GM18519 (cell line): ENCODE data around the gene CRYBB3.
"Not testable (repeated sequence)": the region's sequence is repeated elsewhere in the genome, so short reads cannot be mapped to it uniquely, and the experiment has no call there.

ENCODE experiments used
- ATAC-seq: cut with Tn5 transposase; IDR thresholded peaks from one replicate; pipeline ENCODE4 v1.9.1; 2021; ENCODE audit warnings: mild to moderate bottlenecking, moderate library complexity; ENCODE audit not compliant: unreplicated experiment, low FRiP score

CRYBB3 gene

DNA sequence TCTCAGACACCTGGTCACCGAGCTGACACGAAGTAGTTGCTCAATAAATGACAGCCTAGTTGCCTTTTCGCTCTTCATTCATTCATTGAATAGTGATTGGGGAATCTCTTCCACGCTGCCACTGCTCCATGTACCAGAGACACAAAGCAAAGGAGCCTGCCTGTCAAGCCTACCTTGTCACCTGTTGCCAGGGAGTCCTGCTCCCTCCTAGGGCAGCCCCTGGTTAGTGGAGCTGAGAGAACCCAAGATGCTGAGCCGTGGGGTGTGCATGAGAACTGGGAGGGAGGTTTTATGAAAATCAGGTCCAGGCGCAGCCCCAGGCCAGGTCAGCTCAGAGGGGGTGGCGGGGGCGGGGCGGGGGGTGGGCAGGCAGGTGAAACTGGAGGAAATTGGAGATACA is 38.4 kb downstream of the CRYBB3 start:
- ATAC-seq: not testable (repeated sequence)

DNA sequence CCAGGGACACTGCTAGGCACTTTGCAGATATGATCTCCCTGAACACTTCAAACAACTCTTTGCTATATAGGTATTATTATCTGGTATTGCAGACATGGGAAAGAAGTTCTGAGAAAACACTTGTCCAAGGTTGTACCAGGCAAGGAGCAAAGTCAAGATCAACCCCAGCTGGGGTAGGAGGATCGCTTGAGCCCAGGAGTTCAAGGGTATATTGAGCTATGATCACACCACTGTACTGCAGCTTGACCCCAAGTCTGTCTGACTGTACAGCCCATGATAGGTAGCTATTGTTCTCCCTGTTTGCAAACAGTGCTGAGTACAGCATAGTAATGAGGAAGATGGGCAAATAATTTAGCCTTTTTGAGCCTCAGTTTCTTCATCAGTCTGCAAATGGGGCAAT is 55.5 kb downstream of the CRYBB3 start:
- ATAC-seq: not testable (repeated sequence)
